ENCODE measurements around the gene IDUA. TPM values are rescaled to one million over a fixed set of nuclear protein-coding genes. Genes with fewer than 3 reads are reported as not detected.
"Not testable (repeated sequence)": the region's sequence is repeated elsewhere in the genome, so short reads cannot be mapped to it uniquely, and the experiment has no call there.

IDUA gene
- polyA plus RNA-seq, 10 donors: 7.9 to 16.4 (median 12.9) TPM

DNA sequence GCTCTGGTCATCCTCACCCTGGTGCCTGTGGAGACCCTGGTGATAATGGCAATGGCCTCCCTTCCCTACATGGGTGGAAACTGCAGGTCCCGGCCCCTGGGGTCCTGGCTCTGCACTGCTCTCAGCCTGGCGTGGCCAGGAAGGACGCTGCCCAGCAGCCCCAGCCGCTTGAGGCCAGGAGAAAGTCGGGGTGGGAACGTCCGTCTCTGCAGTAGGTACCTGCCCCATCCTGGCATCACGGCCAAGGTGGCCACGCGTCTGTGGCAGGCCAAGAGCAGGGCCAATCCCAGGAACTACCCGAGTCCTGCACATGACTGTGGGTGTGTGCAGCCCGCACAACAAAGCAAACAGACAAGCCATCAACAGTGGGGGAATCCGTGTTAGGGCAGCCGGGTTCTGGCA lies 58.4 kb downstream of the IDUA start:
- DNase-seq: peak in 1 of 3 donors; percentile 7

DNA sequence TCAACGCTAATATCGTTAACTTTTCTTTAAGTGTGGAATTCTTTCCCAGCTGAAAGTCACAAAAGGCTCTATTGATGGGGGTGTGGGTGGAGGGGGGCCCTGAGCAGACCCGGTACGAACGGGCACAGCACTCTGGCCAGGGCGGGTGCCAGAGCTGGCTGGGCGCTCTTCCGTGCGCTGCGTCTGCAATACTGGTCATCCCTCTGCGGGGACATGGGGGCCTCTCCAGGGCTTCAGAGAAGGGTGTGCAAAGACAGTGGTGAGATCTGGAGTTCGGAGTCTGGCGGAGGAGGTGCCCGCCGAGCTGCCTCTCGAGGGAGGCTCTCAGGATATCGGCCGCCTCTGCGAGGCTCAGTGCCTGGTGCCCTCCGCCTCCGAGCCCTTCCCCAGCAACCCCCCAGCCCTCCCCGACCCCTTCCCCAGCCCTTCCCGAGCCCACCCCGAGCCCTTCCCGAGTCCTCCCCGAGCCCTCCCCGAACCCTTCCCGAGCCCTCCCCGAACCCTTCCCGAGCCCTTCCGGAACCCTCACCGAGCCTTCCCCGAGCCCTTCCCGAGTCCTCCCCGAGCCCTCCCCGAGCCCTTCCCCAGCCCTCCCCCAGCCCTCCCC lies 58.9 kb downstream of the IDUA start:
- DNase-seq: no peak

DNA sequence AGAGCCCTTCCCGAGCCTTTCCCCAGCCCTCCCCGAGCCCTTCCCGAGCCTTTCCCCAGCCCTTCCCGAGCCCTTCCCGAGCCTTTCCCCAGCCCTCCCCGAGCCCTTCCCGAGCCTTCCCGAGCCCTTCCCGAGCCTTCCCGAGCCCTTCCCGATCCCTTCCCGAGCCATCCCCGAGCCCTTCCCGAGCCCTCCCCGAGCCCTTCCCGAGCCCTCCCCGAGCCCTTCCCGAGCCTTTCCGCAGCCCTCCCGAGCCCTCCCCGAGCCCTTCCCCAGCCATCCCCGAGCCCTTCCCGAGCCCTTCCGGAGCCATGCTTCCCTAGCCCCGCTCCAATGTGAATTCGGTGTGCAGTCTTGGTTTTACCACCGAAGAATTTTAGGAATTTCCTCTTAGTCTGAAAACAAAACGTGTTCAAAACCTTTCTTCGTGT lies 59.8 kb downstream of the IDUA start:
- DNase-seq: peak; percentile 61 to 93 (median 84)

DNA sequence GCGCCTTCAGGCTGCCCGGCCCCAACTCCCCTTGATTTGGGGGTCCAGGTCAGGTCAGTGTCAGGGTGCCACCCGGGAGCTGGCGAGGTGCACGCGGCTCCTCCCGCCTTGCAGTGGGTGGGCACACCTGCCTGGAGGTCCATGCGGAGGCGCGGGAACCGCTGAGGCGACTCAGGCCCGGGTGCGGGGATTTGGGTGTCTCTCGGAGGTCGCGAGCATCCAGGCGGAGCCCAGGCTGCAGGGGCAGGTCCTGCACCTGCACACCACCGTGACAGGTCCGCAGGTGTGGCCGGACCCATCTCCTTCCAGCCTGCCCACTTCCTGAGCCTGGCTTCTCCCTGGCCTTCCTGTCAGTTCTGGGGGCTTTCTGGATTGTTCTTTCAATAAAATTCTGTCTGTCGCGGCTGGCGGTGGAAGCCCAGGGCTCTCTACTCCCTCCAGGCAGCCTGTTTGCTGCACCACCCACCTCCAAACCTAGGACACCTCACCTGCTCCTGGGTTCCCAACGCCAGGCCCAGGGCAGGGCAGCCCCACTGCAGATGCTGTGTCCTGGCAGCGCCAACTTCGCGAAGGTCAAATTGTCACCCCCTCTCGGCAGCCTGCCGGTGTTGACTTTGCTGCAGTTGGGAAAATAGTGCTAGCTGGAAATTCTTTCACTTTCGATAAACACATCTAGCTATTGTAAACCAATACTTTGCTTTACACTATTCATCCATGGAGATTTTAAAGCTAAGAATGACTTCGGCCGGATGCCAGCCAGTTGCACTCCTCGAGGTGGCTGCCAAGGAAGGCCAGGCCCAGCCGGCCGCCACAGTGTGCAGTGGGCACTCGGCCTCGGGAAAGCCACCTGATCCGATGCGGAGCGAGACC lies 60.5 kb downstream of the IDUA start:
- peak in 1 of 3 donors; percentile 20 for DNase-seq

DNA sequence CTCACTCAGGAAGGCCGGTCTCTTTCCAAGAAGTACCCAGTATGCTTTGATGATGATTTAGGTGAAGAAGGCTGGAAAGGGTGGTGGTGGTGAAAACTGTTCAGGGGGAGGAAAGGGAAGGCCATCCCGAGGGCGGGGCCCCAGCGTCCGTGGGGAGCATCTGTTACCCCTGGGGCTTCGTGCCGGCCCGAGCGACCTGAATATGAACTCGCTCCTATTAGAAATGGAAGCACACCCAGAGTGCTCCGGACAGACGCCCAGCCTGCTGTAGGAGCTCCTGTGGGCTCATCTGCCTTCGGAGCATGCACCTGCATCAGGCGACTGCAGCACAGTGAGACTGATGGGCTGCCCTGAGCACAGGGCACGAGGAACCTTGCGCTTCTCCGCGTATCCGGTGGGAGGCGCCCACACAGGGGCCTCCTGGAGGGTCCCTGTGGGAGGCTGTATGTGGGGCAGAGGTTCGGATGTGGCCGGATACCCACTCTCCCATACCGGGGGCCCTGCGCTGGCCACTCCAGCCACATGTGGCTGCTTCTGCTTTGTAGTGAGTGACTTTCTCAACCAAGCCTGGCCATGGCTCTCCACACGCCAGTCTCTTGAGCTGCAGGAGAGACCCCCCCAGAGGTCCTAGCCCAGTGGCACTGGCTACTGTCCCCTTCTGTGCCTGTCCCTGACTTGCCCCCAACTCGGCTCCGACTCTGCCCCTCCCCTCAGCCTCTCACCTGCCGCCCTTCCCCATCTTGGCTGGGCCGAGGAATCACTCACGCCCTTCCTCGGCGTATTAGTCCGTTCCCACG lies 61.3 kb downstream of the IDUA start:
- no peak for DNase-seq

DNA sequence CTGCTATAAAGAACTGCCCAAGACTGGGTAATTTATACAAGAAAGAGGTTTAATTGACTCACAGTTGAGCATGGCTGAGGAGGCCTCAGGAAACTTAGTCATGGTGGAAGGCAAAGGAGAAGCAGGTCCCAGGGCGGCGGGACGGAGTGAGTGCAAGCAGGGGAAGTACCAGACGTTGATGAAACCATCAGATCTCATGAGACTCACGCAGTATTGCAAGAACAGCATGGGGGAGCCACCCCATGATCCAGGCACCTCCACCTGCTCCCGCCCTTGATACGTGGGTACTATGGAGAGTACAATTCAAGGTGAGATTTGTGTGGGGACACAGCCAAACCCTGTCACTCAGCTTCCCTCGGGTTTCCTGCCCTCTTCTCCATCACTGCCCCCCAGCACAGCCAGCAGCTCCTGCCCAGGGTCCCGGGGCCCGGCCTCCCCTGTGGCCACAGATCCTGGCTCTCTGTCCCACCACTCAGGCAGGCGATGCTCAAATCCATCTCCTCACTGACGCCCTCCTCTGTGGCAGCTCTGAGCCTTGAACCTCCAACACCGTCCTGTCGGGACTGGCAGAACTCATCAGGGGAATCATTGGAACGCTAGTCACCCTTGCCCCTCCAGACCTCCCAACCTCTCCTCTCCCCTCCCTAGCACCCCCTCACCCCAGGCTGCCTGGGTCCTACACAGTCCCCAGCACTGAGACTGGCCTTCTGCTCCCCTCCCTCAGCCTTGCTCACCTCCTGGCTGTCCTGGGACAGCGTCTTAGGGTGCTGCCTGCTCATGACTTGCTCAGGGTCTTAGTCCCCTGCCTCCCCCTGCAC lies 62.1 kb downstream of the IDUA start:
- DNase-seq: no peak

DNA sequence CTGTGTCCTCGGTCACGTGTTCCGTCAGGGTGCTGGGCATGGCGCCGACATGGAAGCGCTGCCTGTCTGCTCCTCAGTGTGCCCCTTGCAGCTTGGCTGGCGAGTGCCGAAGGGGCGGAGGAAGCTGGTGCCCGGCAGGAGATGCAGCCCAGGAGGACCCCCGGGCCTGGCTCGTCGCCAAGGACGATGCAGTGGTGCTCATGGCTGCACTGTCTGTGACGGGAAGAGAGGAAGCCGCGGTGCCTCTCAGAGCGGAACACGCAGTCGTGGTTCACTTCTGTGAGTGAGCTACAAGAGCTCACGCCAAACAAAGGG lies 62.7 kb downstream of the IDUA start:
- no peak for DNase-seq

DNA sequence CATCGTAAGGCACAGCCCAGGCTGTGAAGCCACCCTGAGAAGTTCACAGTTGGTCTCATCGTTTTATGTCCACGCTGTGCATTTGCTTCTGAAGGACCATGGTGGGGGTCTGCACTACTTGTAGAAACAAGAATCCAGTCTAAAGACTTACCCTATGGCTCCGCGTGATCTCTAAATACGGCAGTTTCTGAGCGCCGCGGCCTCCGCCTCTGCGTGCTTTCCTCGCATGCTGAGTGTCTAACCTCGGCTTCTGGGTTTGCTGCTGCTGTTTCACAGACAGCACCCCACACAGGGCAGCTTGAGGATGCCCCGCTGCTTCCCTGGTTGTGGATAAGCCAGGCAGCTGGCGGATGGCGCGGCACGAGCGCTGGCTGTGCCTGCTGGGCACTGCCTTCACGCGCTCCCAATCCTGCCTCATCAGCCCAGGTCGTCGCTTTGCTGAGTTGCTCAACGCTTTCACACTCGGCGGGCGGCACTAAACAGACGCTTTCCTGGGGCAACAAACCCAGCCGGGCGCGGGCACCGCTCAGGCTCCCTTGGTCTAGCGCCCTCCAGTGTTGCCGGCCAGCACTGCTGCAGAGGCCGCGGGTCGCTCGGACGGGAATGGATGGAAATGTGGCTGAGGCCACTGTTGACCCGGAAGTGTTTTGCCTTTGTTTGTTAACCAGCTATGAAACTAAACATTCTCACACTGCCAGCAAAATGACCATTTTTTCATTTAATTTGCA lies 63.8 kb downstream of the IDUA start:
- no peak for DNase-seq

DNA sequence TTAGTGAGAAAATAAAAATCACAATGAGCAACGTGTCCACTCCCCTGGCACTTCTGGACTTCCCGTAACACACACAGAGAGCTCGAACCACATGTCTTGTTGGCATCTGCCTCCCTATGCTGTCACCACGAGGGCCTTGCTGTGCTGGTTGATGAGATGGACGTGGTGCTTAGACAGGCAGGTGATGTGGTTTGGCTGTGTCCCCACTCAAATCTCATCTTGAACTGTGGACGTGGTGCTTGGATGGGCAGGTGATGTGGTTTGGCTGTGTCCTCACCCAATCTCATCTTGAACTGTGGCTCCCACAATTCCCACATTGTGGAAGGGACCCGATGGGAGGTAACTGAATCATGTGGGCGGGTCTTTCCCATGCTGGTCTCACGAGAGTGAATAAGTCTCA lies 64.6 kb downstream of the IDUA start:
- DNase-seq: no peak

DNA sequence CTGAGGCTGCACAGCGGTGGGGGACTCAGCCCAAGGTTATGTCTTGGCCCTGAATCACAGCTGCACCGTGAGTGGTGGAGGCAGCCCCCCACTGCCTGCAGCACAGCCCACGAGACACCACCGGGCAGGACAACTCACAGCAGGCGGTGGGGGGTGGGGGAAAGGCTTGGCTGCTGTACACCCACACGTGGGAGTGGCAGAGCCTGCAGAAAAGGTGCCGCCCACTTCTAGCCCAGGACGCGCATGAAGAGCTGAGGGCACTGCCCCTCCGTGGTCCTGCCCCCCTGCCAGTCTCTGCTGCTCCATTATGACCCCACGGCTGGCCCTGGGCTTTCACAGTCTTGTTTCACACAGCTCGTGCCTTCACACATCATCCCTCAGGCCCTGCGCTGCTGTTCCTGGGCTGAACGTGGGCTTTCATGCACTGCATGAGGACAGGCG lies 65.4 kb downstream of the IDUA start:
- no peak for DNase-seq

DNA sequence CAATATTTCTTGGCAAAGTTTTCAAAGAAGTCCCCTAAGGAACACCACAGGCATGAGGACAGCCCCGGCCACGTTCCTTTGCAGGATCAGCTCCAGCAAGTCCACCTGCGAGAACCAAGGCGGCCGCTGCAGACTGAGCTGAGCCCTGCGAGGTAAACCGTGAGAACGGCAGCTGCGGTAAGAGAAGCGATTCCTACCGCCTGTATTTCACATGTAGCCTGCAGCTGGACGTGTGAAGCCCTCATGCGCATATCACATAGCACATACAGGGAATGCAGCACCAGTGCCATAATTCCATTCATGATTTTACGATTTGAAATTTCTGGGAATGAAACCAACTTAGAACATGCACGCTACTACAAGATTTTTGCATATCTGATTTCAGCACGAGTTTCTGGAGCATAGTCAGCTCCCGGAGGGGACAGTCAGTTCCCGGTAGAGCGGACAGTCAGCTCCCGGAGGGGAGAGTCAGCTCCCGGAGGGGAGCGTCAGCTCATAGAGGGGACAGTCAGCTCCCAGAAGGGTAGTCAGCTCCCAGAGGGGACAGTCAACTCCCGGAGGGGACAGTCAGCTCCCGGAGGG lies 66.3 kb downstream of the IDUA start:
- peak; percentile 69 to 90 (median 79) for DNase-seq

DNA sequence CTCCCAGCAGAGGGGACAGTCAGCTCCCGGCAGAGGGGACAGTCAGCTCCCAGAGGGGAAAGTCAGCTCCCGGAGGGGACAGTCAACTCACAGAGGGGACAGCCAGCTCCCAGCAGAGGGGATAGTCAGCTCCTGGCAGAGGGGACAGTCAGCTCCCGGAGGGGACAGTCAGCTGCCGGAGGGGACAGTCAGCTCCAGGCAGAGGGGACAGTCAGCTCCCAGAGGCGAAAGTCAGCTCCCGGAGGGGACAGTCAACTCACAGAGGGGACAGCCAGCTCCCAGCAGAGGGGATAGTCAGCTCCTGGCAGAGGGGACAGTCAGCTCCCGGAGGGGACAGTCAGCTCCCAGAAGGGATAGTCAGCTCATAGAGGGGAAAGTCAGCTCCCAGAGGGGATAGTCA lies 67.0 kb downstream of the IDUA start:
- DNase-seq: not testable (repeated sequence)

Other genes starting within 250 kb of the IDUA start
- under 1 TPM; 0.19 to 0.74 (median 0.29) TPM for gene CPLX1, start 160.9 kb upstream of the IDUA start, polyA plus RNA-seq (ENCODE audit: insufficient read length in 10 of 10)
- 10 to 100 TPM; 24.8 to 46.9 (median 32.2) TPM for gene GAK, start 54.7 kb upstream of the IDUA start, polyA plus RNA-seq (ENCODE audit: insufficient read length in 10 of 10)
- gene TMEM175, start 54.6 kb upstream of the IDUA start, polyA plus RNA-seq (ENCODE audit: insufficient read length in 10 of 10): 10 to 100 TPM; 14.4 to 22.1 (median 17.0) TPM
- 1 to 10 TPM; 3.4 to 6.1 (median 4.4) TPM for gene DGKQ, start 13.5 kb upstream of the IDUA start, polyA plus RNA-seq (ENCODE audit: insufficient read length in 10 of 10)
- gene SLC26A1, start 6.4 kb downstream of the IDUA start, polyA plus RNA-seq (ENCODE audit: insufficient read length in 10 of 10): 1 to 10 TPM; 1.2 to 5.1 (median 3.5) TPM
- 100 to 1,000 TPM in 9 of 10 donors, 10 to 100 TPM in 1; 76.7 to 265 (median 214) TPM for gene FGFRL1, start 24.6 kb downstream of the IDUA start, polyA plus RNA-seq (ENCODE audit: insufficient read length in 10 of 10)
- gene RNF212, start 126.5 kb downstream of the IDUA start, polyA plus RNA-seq (ENCODE audit: insufficient read length in 10 of 10): 1 to 10 TPM; 2.9 to 6.2 (median 3.6) TPM
- 10 to 100 TPM; 33.0 to 77.0 (median 54.7) TPM for gene SPON2, start 185.5 kb downstream of the IDUA start, polyA plus RNA-seq (ENCODE audit: insufficient read length in 10 of 10)

All from muscle of back (tissue), 11 donors.